HEK293 (cell line): Measurements from ENCODE around the gene PHTF1.

Experiments used
- CTCF ChIA-PET: fragments of 350-600 bp; formaldehyde crosslinking; extraction: SDS; loops from one replicate; lab custom pipeline; 2021; ENCODE audit warnings: antibody characterized with exemption; lab: Yijun Ruan, JAX
- POLR2A ChIA-PET: fragments of 300-600 bp; formaldehyde crosslinking; extraction: SDS; loops from one replicate; lab custom pipeline; 2020; ENCODE audit warnings: antibody characterized with exemption, inconsistent platforms; lab: Yijun Ruan, JAX
- H3K27ac ChIP-seq: fragments of 200-500 bp; sonication (Bioruptor generic); 2 replicates; pipeline ENCODE4 v1.5.1; 2014; ENCODE audit warnings: low read depth, low read length, control low read depth, inconsistent platforms; ENCODE audit errors: extremely low read depth
- H3K36me3 ChIP-seq, 2 experiments: fragments of 200-500 bp in 1 of 2; sonication (Bioruptor generic) in 1 of 2; 1 replicate in 1 of 2; 2 replicates in 1 of 2; pipeline ENCODE4 v1.5.1; 2014 to 2017; ENCODE audit warnings: inconsistent platforms in 2 of 2, low read length in 2 of 2; ENCODE audit not compliant: control insufficient read depth in 2 of 2, insufficient read depth in 1 of 2
- H3K4me1 ChIP-seq: fragments of 200-500 bp; sonication (Bioruptor generic); 2 replicates; pipeline ENCODE4 v1.5.1; 2014; ENCODE audit warnings: mild to moderate bottlenecking, low read length, inconsistent platforms; ENCODE audit not compliant: control insufficient read depth, insufficient read depth
- H3K4me3 ChIP-seq: 2 replicates; pipeline ENCODE4 v1.5.1; 2011; ENCODE audit warnings: low read depth, mild to moderate bottlenecking, control low read depth, low read length, moderate library complexity
- H3K9me3 ChIP-seq: fragments of 200-500 bp; sonication (Bioruptor generic); 2 replicates; pipeline ENCODE4 v1.5.1; 2014; ENCODE audit warnings: low read depth, low read length, inconsistent platforms; ENCODE audit not compliant: control insufficient read depth, insufficient read depth
- FEZF1 ChIP-seq: fragments of 450-650 bp; formaldehyde crosslinking; IDR thresholded peaks from 2 replicates; pipeline ENCODE4 v1.5.1; 2016; ENCODE audit warnings: missing biosample characterization, missing genetic modification characterization
- GLIS1 ChIP-seq: fragments of 450-650 bp; formaldehyde crosslinking; IDR thresholded peaks from 2 replicates; pipeline ENCODE4 v1.5.1; 2016; ENCODE audit warnings: missing biosample characterization, missing genetic modification characterization
- GLIS2 ChIP-seq: fragments of 450-650 bp; formaldehyde crosslinking; IDR thresholded peaks from 2 replicates; pipeline ENCODE4 v1.5.1; 2016; ENCODE audit warnings: missing biosample characterization, missing genetic modification characterization
- OVOL3 ChIP-seq: fragments of 450-650 bp; formaldehyde crosslinking; IDR thresholded peaks from 2 replicates; pipeline ENCODE4 v1.5.1; 2016; ENCODE audit warnings: missing biosample characterization, missing genetic modification characterization
- ZNF2 ChIP-seq: fragments of 450-650 bp; formaldehyde crosslinking; IDR thresholded peaks from 2 replicates; pipeline ENCODE4 v1.5.1; 2016; ENCODE audit warnings: missing biosample characterization, missing genetic modification characterization
- ZNF248 ChIP-seq: fragments of 450-650 bp; formaldehyde crosslinking; IDR thresholded peaks from 2 replicates; pipeline ENCODE4 v1.5.1; 2017; ENCODE audit warnings: missing biosample characterization, missing genetic modification characterization
- ZNF311 ChIP-seq: fragments of 450-650 bp; formaldehyde crosslinking; IDR thresholded peaks from 2 replicates; pipeline ENCODE4 v1.5.1; 2017; ENCODE audit warnings: missing biosample characterization, missing genetic modification characterization, borderline replicate concordance
- ZNF335 ChIP-seq: fragments of 450-650 bp; formaldehyde crosslinking; conservative IDR thresholded peaks from 2 replicates; pipeline ENCODE4 v1.5.1; 2016; ENCODE audit warnings: missing biosample characterization, missing genetic modification characterization
- ZNF366 ChIP-seq: fragments of 450-650 bp; formaldehyde crosslinking; conservative IDR thresholded peaks from 2 replicates; pipeline ENCODE4 v1.5.1; 2016; ENCODE audit warnings: missing biosample characterization, missing genetic modification characterization
- ZNF37A ChIP-seq: fragments of 450-650 bp; IDR thresholded peaks from 2 replicates; pipeline ENCODE4 v1.5.1; 2018; ENCODE audit warnings: missing biosample characterization, missing genetic modification characterization
- ZNF423 ChIP-seq: fragments of 450-650 bp; formaldehyde crosslinking; IDR thresholded peaks from 2 replicates; pipeline ENCODE4 v1.5.1; 2016; ENCODE audit warnings: missing biosample characterization, missing genetic modification characterization
- ZNF433 ChIP-seq: fragments of 450-650 bp; formaldehyde crosslinking; IDR thresholded peaks from 2 replicates; pipeline ENCODE4 v1.5.1; 2016; ENCODE audit warnings: missing biosample characterization, missing genetic modification characterization, low read depth
- ZNF548 ChIP-seq: fragments of 450-650 bp; formaldehyde crosslinking; IDR thresholded peaks from 2 replicates; pipeline ENCODE4 v1.5.1; 2016; ENCODE audit warnings: missing biosample characterization, missing genetic modification characterization
- ZNF610 ChIP-seq: fragments of 450-650 bp; formaldehyde crosslinking; IDR thresholded peaks from 2 replicates; pipeline ENCODE4 v1.5.1; 2016; ENCODE audit warnings: missing biosample characterization, missing genetic modification characterization, borderline replicate concordance
- ZNF747 ChIP-seq: fragments of 450-650 bp; formaldehyde crosslinking; IDR thresholded peaks from 2 replicates; pipeline ENCODE4 v1.5.1; 2016; ENCODE audit warnings: missing biosample characterization, missing genetic modification characterization
- ZNF785 ChIP-seq: fragments of 450-650 bp; formaldehyde crosslinking; IDR thresholded peaks from 2 replicates; pipeline ENCODE4 v1.5.1; 2016; ENCODE audit warnings: missing biosample characterization, missing genetic modification characterization
- ZNF837 ChIP-seq: fragments of 450-650 bp; formaldehyde crosslinking; IDR thresholded peaks from 2 replicates; pipeline ENCODE4 v1.5.1; 2016; ENCODE audit warnings: missing biosample characterization, missing genetic modification characterization
- TF ChIP-seq, protein P1 (sequence below): fragments of 450-650 bp; formaldehyde crosslinking; conservative IDR thresholded peaks from 2 replicates; pipeline ENCODE4 v1.5.1; 2016; ENCODE audit warnings: low read depth, missing biosample characterization, missing genetic modification characterization
- TF ChIP-seq, protein P2 (sequence below): fragments of 450-650 bp; formaldehyde crosslinking; IDR thresholded peaks from 2 replicates; pipeline ENCODE4 v1.5.1; 2016; ENCODE audit warnings: missing biosample characterization, missing genetic modification characterization
- TF ChIP-seq, protein P3 (sequence below): fragments of 450-650 bp; formaldehyde crosslinking; IDR thresholded peaks from 2 replicates; pipeline ENCODE4 v1.5.1; 2017; ENCODE audit warnings: missing biosample characterization, missing genetic modification characterization
- TF ChIP-seq, protein P4 (sequence below): fragments of 450-650 bp; formaldehyde crosslinking; IDR thresholded peaks from 2 replicates; pipeline ENCODE4 v1.5.1; 2017; ENCODE audit warnings: missing biosample characterization, missing genetic modification characterization
- TF ChIP-seq, protein P5 (sequence below): fragments of 450-650 bp; formaldehyde crosslinking; IDR thresholded peaks from 2 replicates; pipeline ENCODE4 v1.5.1; 2016; ENCODE audit warnings: missing biosample characterization, missing genetic modification characterization, borderline replicate concordance

PHTF1 gene

DNA sequence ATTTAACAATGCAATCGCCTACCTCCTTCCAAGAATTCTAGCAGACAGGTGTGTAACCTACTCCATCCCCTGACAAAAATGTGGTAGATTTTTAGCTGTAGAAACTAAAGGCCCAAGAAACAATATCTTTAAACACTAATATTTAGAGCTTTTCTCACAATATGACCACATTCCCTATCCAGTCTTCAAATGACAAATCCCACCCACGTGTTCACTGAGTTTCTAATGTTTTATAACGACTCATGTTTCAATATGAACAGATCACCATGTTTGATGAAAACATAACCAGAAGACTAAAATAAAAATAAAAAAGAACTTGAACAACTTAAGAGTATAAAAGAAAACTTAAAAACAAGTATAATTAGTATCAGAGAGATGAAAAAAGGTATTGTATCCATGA, 28.4 kb upstream of the PHTF1 start:
- no peaks in the 10 kb centered on the region for H3K9me3 ChIP-seq
- TF ChIP-seq GLIS2: no peak
- TF ChIP-seq ZNF2: no peak
- TF ChIP-seq, protein P1, sequence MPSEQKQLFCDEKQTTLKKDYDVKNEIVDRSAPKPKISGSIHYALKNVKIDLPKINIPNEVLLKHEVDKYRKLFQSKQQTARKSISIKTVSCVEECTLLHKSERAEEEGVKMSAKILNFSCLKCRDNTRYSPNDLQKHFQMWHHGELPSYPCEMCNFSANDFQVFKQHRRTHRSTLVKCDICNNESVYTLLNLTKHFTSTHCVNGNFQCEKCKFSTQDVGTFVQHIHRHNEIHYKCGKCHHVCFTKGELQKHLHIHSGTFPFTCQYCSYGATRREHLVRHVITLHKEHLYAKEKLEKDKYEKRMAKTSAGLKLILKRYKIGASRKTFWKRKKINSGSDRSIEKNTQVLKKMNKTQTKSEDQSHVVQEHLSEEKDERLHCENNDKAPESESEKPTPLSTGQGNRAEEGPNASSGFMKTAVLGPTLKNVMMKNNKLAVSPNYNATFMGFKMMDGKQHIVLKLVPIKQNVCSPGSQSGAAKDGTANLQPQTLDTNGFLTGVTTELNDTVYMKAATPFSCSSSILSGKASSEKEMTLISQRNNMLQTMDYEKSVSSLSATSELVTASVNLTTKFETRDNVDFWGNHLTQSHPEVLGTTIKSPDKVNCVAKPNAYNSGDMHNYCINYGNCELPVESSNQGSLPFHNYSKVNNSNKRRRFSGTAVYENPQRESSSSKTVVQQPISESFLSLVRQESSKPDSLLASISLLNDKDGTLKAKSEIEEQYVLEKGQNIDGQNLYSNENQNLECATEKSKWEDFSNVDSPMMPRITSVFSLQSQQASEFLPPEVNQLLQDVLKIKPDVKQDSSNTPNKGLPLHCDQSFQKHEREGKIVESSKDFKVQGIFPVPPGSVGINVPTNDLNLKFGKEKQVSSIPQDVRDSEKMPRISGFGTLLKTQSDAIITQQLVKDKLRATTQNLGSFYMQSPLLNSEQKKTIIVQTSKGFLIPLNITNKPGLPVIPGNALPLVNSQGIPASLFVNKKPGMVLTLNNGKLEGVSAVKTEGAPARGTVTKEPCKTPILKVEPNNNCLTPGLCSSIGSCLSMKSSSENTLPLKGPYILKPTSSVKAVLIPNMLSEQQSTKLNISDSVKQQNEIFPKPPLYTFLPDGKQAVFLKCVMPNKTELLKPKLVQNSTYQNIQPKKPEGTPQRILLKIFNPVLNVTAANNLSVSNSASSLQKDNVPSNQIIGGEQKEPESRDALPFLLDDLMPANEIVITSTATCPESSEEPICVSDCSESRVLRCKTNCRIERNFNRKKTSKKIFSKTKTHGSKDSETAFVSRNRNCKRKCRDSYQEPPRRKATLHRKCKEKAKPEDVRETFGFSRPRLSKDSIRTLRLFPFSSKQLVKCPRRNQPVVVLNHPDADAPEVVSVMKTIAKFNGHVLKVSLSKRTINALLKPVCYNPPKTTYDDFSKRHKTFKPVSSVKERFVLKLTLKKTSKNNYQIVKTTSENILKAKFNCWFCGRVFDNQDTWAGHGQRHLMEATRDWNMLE (tag by site-specific recombination): no peak
- no peak for TF ChIP-seq GLIS1
- TF ChIP-seq ZNF433 (tag by site-specific recombination): no peak
- TF ChIP-seq ZNF311 (tag by site-specific recombination): no peak
- TF ChIP-seq ZNF423: no peak
- no peak for TF ChIP-seq ZNF785 (tag by site-specific recombination)
- no peak for TF ChIP-seq OVOL3
- TF ChIP-seq ZNF837 (tag by site-specific recombination): no peak
- no peak for TF ChIP-seq ZNF548 (tag by site-specific recombination)
- TF ChIP-seq, protein P2, sequence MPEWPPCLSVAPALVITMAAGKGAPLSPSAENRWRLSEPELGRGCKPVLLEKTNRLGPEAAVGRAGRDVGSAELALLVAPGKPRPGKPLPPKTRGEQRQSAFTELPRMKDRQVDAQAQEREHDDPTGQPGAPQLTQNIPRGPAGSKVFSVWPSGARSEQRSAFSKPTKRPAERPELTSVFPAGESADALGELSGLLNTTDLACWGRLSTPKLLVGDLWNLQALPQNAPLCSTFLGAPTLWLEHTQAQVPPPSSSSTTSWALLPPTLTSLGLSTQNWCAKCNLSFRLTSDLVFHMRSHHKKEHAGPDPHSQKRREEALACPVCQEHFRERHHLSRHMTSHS (tag by site-specific recombination): no peak
- TF ChIP-seq, protein P3, sequence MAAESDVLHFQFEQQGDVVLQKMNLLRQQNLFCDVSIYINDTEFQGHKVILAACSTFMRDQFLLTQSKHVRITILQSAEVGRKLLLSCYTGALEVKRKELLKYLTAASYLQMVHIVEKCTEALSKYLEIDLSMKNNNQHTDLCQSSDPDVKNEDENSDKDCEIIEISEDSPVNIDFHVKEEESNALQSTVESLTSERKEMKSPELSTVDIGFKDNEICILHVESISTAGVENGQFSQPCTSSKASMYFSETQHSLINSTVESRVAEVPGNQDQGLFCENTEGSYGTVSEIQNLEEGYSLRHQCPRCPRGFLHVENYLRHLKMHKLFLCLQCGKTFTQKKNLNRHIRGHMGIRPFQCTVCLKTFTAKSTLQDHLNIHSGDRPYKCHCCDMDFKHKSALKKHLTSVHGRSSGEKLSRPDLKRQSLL (tag by site-specific recombination): no peak
- no peak for TF ChIP-seq ZNF37A
- TF ChIP-seq ZNF747: no peak
- TF ChIP-seq ZNF610: no peak
- H3K4me3 ChIP-seq: no peak overlapping the region
- H3K4me1 ChIP-seq: peaks cover 2% of the 10 kb centered on the region
- ChIA-PET POLR2A (no interaction called here), CTCF (interaction anchor here (0.6 to 0.8 kb wide), 2 partner anchors 13 to 970 kb away, joined by 3 to 7 read pairs; no protein-coding TSS in a partner anchor)
- no peak overlapping the region for H3K27ac ChIP-seq
- H3K36me3 ChIP-seq: peaks cover 0 to 6% of the 10 kb centered on the region in 2 experiments; a peak in 1 of 3 replicates

DNA sequence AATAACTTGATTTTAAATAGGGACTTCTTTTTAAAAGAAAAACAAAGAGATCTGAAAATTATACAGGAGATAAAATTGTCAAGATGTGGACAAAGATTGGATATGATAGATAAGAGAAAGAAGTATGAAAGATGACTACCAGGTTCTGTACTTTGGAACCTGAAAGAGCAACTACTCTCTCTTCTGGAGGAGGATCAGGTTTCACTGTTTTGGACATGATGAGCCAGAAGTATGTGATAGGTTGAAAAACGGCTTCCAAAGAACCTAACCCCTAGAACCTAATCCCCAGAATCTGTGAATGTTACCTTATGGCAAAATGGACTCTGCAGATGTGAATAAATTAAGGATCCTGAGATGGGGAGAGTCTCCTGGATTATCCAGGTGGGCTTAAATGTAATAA, 26.8 kb upstream of the PHTF1 start:
- ChIA-PET POLR2A (interaction anchor here (1.2 kb wide), 1 partner anchor 27 kb away, joined by 3 read pairs; the partner anchor contains the start of gene PHTF1), CTCF (no interaction called here)
- peaks cover 2% of the 10 kb centered on the region for H3K4me1 ChIP-seq
- no peak overlapping the region for H3K4me3 ChIP-seq
- no peak overlapping the region for H3K27ac ChIP-seq
- H3K9me3 ChIP-seq: no peaks in the 10 kb centered on the region
- H3K36me3 ChIP-seq: no peaks in the 10 kb centered on the region
- no peak for TF ChIP-seq ZNF248 (tag by site-specific recombination)
- TF ChIP-seq ZNF837 (tag by site-specific recombination): no peak
- no peak for TF ChIP-seq ZNF335 (tag by site-specific recombination)
- peak; percentile 52; the same call in 1 of the 2 replicates for TF ChIP-seq ZNF366 (tag by site-specific recombination)
- TF ChIP-seq, protein P4, sequence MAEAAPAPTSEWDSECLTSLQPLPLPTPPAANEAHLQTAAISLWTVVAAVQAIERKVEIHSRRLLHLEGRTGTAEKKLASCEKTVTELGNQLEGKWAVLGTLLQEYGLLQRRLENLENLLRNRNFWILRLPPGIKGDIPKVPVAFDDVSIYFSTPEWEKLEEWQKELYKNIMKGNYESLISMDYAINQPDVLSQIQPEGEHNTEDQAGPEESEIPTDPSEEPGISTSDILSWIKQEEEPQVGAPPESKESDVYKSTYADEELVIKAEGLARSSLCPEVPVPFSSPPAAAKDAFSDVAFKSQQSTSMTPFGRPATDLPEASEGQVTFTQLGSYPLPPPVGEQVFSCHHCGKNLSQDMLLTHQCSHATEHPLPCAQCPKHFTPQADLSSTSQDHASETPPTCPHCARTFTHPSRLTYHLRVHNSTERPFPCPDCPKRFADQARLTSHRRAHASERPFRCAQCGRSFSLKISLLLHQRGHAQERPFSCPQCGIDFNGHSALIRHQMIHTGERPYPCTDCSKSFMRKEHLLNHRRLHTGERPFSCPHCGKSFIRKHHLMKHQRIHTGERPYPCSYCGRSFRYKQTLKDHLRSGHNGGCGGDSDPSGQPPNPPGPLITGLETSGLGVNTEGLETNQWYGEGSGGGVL (tag by site-specific recombination): peak; percentile 59
- TF ChIP-seq, protein P5, sequence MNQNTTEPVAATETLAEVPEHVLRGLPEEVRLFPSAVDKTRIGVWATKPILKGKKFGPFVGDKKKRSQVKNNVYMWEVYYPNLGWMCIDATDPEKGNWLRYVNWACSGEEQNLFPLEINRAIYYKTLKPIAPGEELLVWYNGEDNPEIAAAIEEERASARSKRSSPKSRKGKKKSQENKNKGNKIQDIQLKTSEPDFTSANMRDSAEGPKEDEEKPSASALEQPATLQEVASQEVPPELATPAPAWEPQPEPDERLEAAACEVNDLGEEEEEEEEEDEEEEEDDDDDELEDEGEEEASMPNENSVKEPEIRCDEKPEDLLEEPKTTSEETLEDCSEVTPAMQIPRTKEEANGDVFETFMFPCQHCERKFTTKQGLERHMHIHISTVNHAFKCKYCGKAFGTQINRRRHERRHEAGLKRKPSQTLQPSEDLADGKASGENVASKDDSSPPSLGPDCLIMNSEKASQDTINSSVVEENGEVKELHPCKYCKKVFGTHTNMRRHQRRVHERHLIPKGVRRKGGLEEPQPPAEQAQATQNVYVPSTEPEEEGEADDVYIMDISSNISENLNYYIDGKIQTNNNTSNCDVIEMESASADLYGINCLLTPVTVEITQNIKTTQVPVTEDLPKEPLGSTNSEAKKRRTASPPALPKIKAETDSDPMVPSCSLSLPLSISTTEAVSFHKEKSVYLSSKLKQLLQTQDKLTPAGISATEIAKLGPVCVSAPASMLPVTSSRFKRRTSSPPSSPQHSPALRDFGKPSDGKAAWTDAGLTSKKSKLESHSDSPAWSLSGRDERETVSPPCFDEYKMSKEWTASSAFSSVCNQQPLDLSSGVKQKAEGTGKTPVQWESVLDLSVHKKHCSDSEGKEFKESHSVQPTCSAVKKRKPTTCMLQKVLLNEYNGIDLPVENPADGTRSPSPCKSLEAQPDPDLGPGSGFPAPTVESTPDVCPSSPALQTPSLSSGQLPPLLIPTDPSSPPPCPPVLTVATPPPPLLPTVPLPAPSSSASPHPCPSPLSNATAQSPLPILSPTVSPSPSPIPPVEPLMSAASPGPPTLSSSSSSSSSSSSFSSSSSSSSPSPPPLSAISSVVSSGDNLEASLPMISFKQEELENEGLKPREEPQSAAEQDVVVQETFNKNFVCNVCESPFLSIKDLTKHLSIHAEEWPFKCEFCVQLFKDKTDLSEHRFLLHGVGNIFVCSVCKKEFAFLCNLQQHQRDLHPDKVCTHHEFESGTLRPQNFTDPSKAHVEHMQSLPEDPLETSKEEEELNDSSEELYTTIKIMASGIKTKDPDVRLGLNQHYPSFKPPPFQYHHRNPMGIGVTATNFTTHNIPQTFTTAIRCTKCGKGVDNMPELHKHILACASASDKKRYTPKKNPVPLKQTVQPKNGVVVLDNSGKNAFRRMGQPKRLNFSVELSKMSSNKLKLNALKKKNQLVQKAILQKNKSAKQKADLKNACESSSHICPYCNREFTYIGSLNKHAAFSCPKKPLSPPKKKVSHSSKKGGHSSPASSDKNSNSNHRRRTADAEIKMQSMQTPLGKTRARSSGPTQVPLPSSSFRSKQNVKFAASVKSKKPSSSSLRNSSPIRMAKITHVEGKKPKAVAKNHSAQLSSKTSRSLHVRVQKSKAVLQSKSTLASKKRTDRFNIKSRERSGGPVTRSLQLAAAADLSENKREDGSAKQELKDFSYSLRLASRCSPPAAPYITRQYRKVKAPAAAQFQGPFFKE (tag by site-specific recombination): no peak
- TF ChIP-seq FEZF1 (tag by site-specific recombination): peak; percentile 40; the same call in 1 of the 2 replicates
